ENCODE results near the gene THEM4.

The THEM4 gene

DNA sequence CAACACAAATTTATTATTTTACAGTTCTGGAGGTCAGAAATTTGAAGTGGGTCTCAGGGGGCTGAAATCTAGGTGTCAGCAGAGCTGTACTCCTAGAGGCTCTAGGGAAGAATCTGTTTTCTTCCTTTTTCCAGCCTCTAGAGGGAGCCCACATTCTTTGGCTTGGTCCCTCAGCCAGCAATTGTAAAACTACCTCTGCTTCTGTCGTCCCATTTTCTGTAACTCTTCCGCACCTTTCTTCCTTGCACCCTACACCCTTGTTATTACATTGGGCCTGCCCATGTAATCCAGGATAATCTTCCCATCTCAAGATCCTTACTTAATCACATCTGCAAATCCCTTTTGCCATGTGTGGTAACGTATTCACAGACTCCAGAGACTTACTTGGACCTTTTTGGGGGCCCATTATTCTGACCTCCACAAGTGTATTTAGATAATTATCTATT lies 24.8 kb upstream of the THEM4 start:
- Histone ChIP-seq H3K27ac (ENCODE audit: insufficient read depth, low read depth, low read length, poor library complexity, severe bottlenecking) (no peak overlapping the region), H3K4me1 (ENCODE audit: control insufficient read depth, insufficient read depth, low read length) (peaks cover 16% of the 10 kb centered on the region), H3K36me3 (ENCODE audit: control insufficient read depth, insufficient read depth, low read length) (no peaks in the 10 kb centered on the region), H3K9me3 (ENCODE audit: control insufficient read depth, low read length) (no peaks in the 10 kb centered on the region), H3K4me3 (ENCODE audit: insufficient read depth, low read depth, low read length) (no peak overlapping the region), H3K27me3 (ENCODE audit: control insufficient read depth, insufficient read depth, low read length, poor library complexity, severe bottlenecking) (no peaks in the 10 kb centered on the region)
- WGBS, 2 experiments: 42 to 46% methylated on average over 3 of the region's 3 CpGs

DNA sequence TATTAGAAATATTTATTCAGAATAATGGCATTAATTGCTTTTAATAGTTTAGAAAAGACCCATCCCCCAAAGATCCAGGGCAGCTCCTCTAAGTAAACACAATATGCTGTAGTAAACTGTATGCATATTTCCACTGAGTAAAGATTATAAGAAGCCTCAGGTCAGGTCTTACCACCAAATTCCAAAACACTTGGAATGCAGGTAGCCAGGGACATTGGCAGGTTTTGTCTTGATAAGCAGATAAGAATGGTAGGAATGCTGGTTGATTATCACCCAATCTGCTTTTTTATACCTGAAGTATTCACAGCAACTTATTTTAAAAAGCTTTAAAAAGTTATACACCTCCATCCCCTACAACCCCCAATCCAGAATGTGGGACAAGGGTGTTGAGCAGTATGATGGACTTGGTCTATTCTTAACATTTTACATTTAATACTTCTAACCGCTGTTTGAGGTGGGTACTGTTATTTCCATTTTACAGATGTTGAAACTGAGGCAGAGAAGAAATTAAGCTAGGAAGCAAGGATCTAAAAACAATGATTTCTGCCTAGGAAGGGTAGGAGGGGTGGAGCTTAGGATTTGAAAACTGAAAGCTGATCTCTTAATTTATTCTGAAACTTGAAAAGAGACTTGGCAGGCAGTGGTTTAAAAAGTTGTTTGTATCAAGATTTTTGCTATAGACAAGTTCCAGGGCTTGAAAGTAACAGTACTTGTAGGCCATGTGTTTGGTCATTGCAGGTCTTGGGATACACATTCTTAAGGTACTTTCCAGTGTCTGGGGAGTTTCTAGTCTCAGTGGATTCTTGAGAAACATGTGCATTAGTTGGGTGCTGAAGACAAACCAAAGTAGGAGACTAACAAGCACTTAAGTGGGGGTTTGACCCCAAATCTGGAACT lies 15.6 kb upstream of the THEM4 start:
- Histone ChIP-seq H3K4me3 (ENCODE audit: insufficient read depth, low read depth, low read length) (no peak overlapping the region), H3K36me3 (ENCODE audit: control insufficient read depth, insufficient read depth, low read length) (no peaks in the 10 kb centered on the region), H3K27me3 (ENCODE audit: control insufficient read depth, insufficient read depth, low read length, poor library complexity, severe bottlenecking) (no peaks in the 10 kb centered on the region), H3K4me1 (ENCODE audit: control insufficient read depth, insufficient read depth, low read length) (no peaks in the 10 kb centered on the region), H3K27ac (ENCODE audit: insufficient read depth, low read depth, low read length, poor library complexity, severe bottlenecking) (no peak overlapping the region), H3K9me3 (ENCODE audit: control insufficient read depth, low read length) (no peaks in the 10 kb centered on the region)
- WGBS, 2 experiments: 88 to 100% methylated on average over 1 of the region's 1 CpG

DNA sequence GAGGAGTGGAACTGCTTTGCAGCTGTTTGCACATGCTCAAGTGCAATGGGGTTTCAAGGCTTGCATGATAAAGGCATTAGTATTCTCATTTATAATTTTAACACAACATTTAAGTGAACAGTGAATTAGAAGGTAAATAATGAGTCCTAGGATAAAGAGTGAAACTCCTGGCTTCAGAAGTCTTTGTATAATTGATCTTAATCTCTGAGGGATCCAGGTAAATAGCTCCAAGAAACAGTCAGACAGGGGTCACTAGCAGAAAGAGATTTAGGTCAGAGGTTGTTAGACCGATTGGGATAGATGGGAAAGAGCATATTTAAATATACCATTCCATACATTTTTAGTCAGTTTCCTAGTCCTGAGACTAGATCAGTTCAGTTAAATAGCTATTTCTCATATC lies 14.1 kb upstream of the THEM4 start:
- H3K9me3 ChIP-seq (ENCODE audit: control insufficient read depth, low read length): no peaks in the 10 kb centered on the region
- H3K4me1 ChIP-seq (ENCODE audit: control insufficient read depth, insufficient read depth, low read length): no peaks in the 10 kb centered on the region
- no peak overlapping the region for H3K27ac ChIP-seq (ENCODE audit: insufficient read depth, low read depth, low read length, poor library complexity, severe bottlenecking)
- H3K27me3 ChIP-seq (ENCODE audit: control insufficient read depth, insufficient read depth, low read length, poor library complexity, severe bottlenecking): no peaks in the 10 kb centered on the region
- WGBS, 2 experiments: 57% methylated on average over 1 of the region's 1 CpG; no CpG with 5 or more reads in 1 of the 2 experiments
- no peak overlapping the region for H3K4me3 ChIP-seq (ENCODE audit: insufficient read depth, low read depth, low read length)
- no peaks in the 10 kb centered on the region for H3K36me3 ChIP-seq (ENCODE audit: control insufficient read depth, insufficient read depth, low read length)

DNA sequence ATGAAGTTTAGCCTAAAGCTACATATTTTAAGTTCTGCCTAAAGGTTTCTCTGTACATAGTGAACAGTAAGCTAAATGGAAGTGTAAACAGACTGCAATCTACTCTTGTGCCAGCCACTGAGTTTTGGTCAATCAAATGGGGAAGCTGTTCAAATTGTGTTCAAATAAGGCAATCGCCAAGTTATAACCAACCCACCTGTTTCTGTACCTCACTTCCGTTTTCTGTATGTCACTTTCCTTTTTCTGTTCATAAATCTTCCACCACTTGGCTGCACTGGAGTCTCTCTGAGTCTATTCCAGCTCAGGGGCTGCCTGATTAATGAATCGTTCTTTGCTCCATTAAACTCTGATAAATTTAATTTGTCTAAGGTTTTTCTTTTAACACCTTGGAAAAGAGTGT lies 10.8 kb upstream of the THEM4 start:
- 87 to 94% methylated on average over 3 of the region's 3 CpGs for WGBS, 2 experiments
- H3K4me1 ChIP-seq (ENCODE audit: control insufficient read depth, insufficient read depth, low read length): no peaks in the 10 kb centered on the region
- H3K27ac ChIP-seq (ENCODE audit: insufficient read depth, low read depth, low read length, poor library complexity, severe bottlenecking): no peak overlapping the region
- no peaks in the 10 kb centered on the region for H3K27me3 ChIP-seq (ENCODE audit: control insufficient read depth, insufficient read depth, low read length, poor library complexity, severe bottlenecking)
- H3K4me3 ChIP-seq (ENCODE audit: insufficient read depth, low read depth, low read length): no peak overlapping the region
- H3K9me3 ChIP-seq (ENCODE audit: control insufficient read depth, low read length): no peaks in the 10 kb centered on the region
- H3K36me3 ChIP-seq (ENCODE audit: control insufficient read depth, insufficient read depth, low read length): no peaks in the 10 kb centered on the region

DNA sequence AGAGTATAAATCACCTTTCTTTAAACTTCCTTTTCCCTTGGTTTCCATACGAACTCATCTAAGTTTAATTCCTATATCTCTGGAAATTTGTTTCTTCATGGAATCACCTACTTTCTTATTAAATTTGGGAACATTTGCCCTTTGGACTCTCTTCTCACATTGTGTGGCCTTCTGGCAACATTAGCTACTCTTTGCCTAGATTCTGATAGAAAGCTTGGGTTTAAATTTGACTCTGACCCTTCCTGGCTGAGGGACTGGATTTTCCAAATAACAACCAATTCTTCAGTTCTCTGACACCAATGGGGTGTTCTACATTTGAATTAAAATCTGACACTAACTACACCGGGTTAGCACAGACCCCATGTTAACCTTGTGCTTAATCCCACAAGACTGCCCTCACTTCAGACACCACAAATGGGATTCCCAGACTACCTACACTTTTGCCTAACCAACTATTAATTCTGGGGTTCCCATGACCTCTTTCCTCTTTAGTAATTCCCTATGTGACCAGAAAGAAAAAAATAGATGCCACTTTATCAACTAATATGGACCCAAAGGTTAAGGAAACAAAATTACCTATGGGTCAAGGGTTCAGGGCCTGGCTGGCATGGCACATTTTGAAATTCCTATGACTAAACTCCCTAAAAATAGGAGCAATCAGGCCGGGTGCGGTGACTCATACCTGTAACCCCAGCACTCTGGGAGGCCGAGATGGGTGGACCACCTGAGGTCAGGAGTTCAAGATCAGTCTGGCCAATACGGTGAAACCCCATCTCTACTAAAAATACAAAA lies 9.7 kb upstream of the THEM4 start:
- whole genome bisulfite sequencing, 2 experiments: 87% methylated on average over 5 to 6 of the region's 6 CpGs
- Histone ChIP-seq H3K27ac (ENCODE audit: insufficient read depth, low read depth, low read length, poor library complexity, severe bottlenecking) (no peak overlapping the region), H3K4me3 (ENCODE audit: insufficient read depth, low read depth, low read length) (no peak overlapping the region), H3K9me3 (ENCODE audit: control insufficient read depth, low read length) (no peaks in the 10 kb centered on the region), H3K36me3 (ENCODE audit: control insufficient read depth, insufficient read depth, low read length) (no peaks in the 10 kb centered on the region), H3K27me3 (ENCODE audit: control insufficient read depth, insufficient read depth, low read length, poor library complexity, severe bottlenecking) (no peaks in the 10 kb centered on the region), H3K4me1 (ENCODE audit: control insufficient read depth, insufficient read depth, low read length) (no peaks in the 10 kb centered on the region)

DNA sequence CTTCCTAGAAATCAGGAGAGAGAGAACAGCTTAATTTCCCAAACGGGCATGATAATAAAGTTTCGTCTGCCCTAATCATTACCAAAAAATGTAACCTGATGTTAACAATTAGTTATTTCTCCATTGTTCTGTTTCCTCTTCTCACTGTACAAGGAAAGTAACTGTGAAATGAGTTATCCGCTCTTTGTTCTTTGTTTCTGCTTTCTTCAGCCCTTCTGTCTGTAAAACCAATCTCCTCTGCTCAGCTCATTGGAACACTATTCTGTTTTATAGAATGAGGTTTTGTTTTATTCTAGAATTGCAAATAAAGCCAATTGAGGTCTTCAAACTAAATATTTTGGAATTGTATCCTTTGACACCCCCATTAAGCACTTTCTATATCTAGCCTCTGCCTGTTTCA lies 8.8 kb upstream of the THEM4 start:
- H3K9me3 ChIP-seq (ENCODE audit: control insufficient read depth, low read length): no peaks in the 10 kb centered on the region
- WGBS, 2 experiments: 94 to 95% methylated on average over 3 of the region's 3 CpGs
- no peak overlapping the region for H3K4me3 ChIP-seq (ENCODE audit: insufficient read depth, low read depth, low read length)
- H3K36me3 ChIP-seq (ENCODE audit: control insufficient read depth, insufficient read depth, low read length): no peaks in the 10 kb centered on the region
- no peaks in the 10 kb centered on the region for H3K27me3 ChIP-seq (ENCODE audit: control insufficient read depth, insufficient read depth, low read length, poor library complexity, severe bottlenecking)
- H3K4me1 ChIP-seq (ENCODE audit: control insufficient read depth, insufficient read depth, low read length): no peaks in the 10 kb centered on the region
- no peak overlapping the region for H3K27ac ChIP-seq (ENCODE audit: insufficient read depth, low read depth, low read length, poor library complexity, severe bottlenecking)

DNA sequence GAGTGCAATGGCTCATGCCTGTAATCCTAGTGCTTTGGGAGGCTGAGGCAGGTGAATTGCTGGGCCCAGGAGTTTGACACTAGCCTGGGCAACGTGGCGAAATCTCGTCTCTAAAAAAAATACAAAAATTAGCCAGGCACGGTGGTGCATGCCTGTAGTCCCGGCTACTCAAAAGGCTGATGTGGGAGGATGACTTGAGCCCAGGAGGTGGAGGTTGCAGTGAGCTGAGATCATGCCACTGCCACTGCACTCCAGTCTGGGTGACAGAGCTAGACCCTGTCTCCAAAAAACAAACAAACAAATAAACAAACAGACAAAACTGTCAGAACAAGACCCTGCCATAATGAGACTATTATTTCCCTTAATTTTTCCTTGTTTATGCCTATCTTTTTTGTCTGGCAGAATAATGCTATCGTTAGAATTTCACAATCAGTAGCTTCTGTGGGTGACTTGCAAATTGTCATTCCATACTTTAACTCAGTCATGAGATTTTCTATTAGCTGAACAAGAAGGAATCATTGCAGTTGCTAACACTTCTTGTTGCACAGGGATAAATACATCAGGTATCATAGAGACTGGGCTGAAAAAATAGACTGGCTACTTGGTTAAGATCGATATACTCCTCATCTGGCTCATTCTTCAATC lies 7.5 kb upstream of the THEM4 start:
- no peaks in the 10 kb centered on the region for H3K27me3 ChIP-seq (ENCODE audit: control insufficient read depth, insufficient read depth, low read length, poor library complexity, severe bottlenecking)
- WGBS, 2 experiments: 88 to 90% methylated on average over 7 of the region's 7 CpGs
- no peaks in the 10 kb centered on the region for H3K4me1 ChIP-seq (ENCODE audit: control insufficient read depth, insufficient read depth, low read length)
- no peaks in the 10 kb centered on the region for H3K36me3 ChIP-seq (ENCODE audit: control insufficient read depth, insufficient read depth, low read length)
- no peak overlapping the region for H3K4me3 ChIP-seq (ENCODE audit: insufficient read depth, low read depth, low read length)
- H3K27ac ChIP-seq (ENCODE audit: insufficient read depth, low read depth, low read length, poor library complexity, severe bottlenecking): no peak overlapping the region
- no peaks in the 10 kb centered on the region for H3K9me3 ChIP-seq (ENCODE audit: control insufficient read depth, low read length)

DNA sequence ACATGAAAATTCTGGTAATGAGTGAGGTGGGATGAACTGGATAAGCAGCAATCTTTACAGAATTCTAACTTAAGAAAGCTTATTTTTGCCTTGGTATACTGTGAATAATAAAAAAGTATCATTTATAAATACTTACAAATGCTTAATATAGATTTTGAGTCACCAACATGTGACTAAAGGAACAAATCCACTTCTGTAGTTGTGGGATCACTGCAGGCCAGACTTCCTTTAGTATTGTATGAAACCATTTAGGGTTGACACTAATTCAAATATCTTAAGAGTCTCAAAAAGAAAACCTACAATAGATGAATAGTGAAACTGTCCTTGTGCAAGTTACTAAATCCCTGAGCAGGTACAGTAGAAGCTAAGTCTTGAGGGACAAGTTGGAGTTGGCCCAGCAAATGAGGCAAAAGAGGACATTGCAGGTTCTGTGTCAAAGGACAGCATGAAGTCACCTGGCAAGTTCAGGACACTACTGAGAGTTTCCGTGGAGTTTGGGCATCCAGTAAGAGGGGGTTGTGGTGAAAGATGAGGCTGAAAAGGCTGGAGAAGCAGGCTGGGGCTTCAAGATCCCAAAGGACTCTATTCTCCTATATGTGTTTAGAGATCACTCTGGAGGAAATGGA lies 5.9 kb upstream of the THEM4 start:
- WGBS, 2 experiments: 52 to 63% methylated on average over 1 of the region's 1 CpG
- no peaks in the 10 kb centered on the region for H3K9me3 ChIP-seq (ENCODE audit: control insufficient read depth, low read length)
- peaks cover 3% of the 10 kb centered on the region for H3K27me3 ChIP-seq (ENCODE audit: control insufficient read depth, insufficient read depth, low read length, poor library complexity, severe bottlenecking)
- no peak overlapping the region for H3K27ac ChIP-seq (ENCODE audit: insufficient read depth, low read depth, low read length, poor library complexity, severe bottlenecking)
- H3K4me3 ChIP-seq (ENCODE audit: insufficient read depth, low read depth, low read length): no peak overlapping the region
- H3K36me3 ChIP-seq (ENCODE audit: control insufficient read depth, insufficient read depth, low read length): no peaks in the 10 kb centered on the region
- no peaks in the 10 kb centered on the region for H3K4me1 ChIP-seq (ENCODE audit: control insufficient read depth, insufficient read depth, low read length)

DNA sequence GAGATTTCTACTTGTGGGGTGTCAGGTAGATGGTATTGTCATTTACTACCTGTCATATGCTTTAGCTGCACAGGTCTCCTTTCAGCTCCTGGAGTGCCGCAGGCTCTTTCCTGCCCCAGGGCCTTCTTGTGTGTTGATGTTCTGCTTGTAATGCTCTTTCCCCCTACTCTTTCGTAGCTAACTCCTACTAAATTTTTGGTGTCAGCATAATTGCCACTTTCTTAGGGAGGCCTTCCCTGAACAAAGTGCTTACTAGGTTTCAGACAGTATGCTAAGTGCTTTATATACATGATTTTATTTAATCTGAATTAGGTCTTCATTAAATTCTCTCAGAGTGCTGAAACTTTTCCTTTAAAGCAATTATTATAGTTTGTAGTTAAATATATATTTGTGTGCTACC lies 4.8 kb upstream of the THEM4 start:
- 80 to 100% methylated on average over 2 of the region's 2 CpGs for WGBS, 2 experiments

More for the DNA sequence above, 4.8 kb upstream of the THEM4 start:
- no peak overlapping the region for H3K4me3 ChIP-seq (ENCODE audit: insufficient read depth, low read depth, low read length)
- no peak overlapping the region for H3K27ac ChIP-seq (ENCODE audit: insufficient read depth, low read depth, low read length, poor library complexity, severe bottlenecking)
- H3K27me3 ChIP-seq (ENCODE audit: control insufficient read depth, insufficient read depth, low read length, poor library complexity, severe bottlenecking): peaks cover 11% of the 10 kb centered on the region
- H3K9me3 ChIP-seq (ENCODE audit: control insufficient read depth, low read length): no peaks in the 10 kb centered on the region
- H3K36me3 ChIP-seq (ENCODE audit: control insufficient read depth, insufficient read depth, low read length): no peaks in the 10 kb centered on the region
- H3K4me1 ChIP-seq (ENCODE audit: control insufficient read depth, insufficient read depth, low read length): no peaks in the 10 kb centered on the region
